NCI-H1105 treated with DMSO at 0.1 percent for 48 hours (cell line): ENCODE measurements around the gene WDR4.
"Not testable (repeated sequence)": the region's sequence is repeated elsewhere in the genome, so short reads cannot be mapped to it uniquely, and the experiment has no call there.

Experiments used
- DNase-seq: peaks from one replicate; lab custom pipeline; 2025; lab: John Stamatoyannopoulos, UW

The WDR4 gene

GRCh38 chr21:42815217-42815616 lies 64.1 kb downstream of the WDR4 start:
- no peak for DNase-seq

DNA sequence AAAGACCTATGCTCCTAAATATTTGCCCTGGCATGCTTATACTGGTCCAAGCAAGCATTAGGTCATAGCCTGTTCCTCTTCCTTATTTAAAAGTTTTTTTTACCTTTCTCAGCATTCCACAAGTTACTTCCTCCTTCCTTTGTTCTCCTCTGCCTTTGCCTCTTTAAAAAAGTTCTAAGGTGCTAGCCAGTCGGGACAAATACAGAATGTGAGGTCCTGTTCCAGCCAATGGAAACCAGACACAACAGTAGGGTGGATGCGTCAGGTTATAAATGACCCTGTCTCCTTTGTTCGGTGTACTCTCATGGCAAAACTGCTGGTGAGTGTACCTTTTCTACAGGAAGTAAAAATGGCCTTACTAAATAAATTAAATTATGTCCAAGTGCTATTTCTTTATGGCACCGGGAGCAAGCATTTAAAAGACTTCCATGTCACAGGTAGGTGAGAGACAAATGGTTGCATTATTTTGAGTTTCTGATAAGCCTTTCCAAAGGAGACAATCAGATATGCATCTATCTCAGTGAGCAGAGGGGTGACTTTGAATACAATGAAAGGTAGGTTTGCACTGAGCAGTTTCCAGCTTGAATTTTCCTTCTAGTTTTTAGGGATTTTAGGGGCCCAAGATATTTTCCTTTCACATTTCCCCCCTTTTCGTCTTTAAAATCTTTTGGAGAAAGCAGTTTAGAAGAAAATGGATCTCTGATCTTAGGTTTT lies 66.7 kb downstream of the WDR4 start:
- DNase-seq: not testable (repeated sequence)

- no peak for DNase-seq
Measured at GRCh38 chr21:42811960-42812359, 67.4 kb downstream of the WDR4 start.

- DNase-seq: no peak
Measured at GRCh38 chr21:42809577-42810475, 69.5 kb downstream of the WDR4 start.

DNA sequence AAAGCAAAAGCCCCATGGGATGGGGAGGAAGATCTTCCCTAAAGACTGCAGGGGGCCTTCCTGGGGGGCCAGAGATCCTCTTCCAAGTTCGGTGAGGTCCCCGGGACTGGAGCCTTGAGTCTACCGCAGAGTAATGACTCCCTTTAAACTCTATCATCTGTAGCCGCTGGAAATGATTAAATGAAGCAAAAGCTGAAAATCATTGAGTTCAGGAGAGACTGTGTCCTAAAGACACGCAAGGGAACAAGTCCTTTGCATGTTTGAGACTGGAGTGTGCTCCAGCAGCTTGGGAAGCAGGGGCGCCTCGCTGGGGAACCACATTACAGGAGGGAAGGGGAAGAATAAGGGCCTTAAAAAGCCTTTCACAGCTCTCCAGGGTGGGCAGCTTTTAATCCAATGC lies 70.2 kb downstream of the WDR4 start:
- DNase-seq: no peak

DNA sequence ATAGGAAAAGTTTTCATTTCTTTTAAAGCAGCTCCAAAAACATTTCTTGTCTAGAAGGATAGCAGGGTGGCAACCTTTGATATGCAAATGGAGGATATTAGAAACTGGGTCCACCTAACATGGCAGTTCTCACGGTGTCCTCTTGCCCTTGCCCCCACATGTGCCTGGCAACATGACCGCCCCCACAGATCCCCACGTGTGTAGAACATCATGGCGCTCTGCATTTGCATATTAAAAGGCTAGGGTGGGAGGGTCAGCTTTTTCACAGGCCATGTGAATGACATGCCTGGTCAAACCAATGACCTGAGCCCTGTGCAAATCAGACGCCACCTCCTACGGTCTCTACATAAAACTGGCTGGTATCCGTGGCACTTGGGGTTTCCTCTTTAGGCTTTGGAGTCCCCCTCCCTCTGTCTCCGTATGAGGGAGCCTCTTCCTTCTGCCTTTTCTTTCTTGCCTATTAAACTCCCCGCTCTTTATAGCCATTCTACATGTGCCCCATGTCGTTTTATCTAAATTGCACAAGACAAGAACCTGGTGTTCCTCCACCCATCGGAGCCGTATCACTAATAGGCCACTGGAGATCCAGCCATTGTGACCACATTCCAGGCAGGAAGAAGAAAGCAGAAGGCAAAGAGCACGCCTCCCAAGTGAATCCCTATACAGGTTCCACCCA lies 71.3 kb downstream of the WDR4 start:
- no peak for DNase-seq

DNA sequence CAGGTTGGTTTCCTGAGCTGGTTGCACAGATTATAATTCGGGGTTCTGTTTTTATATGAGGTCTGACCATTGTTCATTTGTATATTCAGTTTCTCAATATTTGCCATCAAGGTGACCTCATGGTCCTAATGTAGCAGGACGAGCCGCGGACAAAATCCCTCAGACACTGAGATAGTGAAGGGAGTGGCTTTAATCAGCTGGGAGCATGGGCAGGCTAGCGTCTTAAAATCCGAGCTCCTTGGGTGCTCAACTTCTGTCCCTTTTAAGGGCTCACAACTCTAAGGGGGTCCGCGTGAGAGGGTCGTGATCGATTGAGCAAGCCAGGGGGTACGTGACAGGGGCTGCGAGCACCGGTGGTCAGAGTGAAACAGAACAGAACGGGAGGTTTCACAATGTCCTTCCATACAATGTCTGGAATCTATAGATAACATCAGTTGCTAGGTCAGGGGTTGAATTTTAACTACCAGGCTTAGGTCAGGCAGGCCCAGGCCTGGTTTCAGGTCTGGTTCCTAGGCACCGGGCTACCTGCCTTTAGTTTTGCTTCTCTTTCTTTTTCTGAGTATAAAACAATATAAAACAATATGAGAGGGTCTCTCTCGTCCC lies 71.9 kb downstream of the WDR4 start:
- DNase-seq: not testable (repeated sequence)

DNA sequence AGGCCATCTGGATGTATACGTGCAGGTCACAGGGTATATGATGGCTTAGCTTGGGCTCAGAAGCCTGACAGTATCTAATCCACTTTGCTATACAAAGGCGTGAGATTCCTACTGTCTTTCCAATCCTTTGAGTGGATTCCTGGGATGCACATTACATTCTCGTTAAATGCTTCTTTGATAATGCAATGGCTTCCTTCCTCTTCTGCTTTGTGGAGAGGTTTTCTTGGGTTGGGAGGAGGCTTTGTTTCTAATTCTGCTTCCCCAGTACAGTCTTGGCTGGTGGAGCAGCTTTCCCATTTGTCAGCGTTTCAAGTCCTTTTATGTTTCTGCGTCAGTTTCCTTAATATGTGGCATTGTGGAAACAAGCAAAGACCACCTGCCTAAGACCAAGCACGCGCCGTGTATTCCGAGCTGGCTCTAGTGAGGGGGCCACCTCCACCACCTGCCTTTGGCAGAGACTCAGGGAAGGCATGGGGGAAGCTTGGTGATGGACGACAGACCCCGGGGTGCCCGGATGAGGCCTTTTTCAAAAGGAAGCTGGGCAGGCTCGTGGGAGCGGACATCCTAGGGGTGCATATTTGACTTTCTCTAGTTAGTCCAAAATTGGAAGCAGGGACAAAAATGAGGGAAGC lies 72.7 kb downstream of the WDR4 start:
- DNase-seq: no peak

DNA sequence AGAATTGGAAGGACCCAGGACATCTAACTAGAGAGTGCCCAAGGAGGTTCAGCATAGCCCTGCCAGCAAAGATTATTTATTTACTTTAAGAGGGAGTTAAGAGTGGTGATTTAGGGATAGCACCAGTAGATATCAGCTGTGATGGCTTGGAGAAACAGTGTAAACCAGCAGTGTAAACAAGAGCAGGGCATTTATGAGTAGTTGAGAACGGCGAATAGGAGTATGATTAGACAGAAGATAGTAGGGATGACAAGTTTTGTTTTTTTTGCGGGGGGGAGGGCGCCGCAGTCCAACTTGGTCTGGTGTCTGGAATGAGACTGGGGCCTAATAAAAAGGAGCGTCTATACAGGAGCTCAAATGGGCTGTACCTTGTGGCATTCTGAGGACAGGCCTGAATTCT lies 77.7 kb downstream of the WDR4 start:
- DNase-seq: not testable (repeated sequence)

DNA sequence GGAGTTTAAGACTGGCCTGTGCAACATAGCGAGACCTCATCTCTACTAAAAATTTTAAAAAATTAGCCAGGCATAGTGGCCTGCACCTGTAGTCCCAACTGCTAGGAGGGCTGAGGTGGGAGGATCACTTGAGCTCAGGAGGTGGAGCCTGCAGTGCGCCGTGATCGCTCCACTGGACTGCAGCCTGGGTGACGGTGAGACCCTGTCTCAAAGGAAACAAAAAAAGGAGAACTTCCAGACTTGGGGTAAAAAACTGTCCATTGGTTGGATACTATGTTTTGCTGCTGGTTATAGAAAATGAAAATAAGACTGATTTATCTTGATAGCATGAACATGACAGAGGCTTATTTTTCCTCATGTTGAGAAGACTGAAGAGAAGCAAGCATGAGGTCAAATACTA lies 79.4 kb downstream of the WDR4 start:
- DNase-seq: no peak

DNA sequence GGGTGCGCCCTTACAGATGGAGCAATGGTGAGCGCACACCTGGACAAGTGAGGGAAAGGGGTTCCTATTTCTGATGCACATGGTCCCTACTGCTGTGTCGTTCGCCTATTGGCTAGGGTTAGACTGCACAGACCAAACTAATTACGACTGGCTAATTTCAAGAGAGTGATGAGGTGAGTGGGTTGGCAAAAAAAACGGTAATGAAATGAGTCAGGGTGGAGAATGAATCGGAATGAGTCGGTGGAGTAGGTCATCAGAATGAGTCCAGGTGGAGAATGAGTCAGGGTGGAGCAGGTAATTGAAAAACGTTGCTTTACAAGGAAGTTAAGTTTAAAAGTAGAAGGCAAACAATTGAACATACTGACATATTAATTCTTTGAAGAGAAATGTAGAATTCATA lies 79.8 kb downstream of the WDR4 start:
- no peak for DNase-seq
